ENCODE results near the gene PPCDC.

PPCDC gene

GRCh38 chr15:75044258-75044878 is 21.0 kb downstream of the PPCDC start:
- TF ChIP-seq, protein P1, sequence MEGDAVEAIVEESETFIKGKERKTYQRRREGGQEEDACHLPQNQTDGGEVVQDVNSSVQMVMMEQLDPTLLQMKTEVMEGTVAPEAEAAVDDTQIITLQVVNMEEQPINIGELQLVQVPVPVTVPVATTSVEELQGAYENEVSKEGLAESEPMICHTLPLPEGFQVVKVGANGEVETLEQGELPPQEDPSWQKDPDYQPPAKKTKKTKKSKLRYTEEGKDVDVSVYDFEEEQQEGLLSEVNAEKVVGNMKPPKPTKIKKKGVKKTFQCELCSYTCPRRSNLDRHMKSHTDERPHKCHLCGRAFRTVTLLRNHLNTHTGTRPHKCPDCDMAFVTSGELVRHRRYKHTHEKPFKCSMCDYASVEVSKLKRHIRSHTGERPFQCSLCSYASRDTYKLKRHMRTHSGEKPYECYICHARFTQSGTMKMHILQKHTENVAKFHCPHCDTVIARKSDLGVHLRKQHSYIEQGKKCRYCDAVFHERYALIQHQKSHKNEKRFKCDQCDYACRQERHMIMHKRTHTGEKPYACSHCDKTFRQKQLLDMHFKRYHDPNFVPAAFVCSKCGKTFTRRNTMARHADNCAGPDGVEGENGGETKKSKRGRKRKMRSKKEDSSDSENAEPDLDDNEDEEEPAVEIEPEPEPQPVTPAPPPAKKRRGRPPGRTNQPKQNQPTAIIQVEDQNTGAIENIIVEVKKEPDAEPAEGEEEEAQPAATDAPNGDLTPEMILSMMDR (IDR thresholded peaks at IDR 0.05; ENCODE audit: low read depth, low read length), result no peak
- in situ Hi-C loops (cut with HindIII; ENCODE audit: low sequenced_read_pairs), result no loop called here
- H3K4me3 ChIP-seq (ENCODE audit: low read depth, low read length), result no peak overlapping the region
- DNase-seq (ENCODE audit: low read depth, low spot score), result no peak

DNA sequence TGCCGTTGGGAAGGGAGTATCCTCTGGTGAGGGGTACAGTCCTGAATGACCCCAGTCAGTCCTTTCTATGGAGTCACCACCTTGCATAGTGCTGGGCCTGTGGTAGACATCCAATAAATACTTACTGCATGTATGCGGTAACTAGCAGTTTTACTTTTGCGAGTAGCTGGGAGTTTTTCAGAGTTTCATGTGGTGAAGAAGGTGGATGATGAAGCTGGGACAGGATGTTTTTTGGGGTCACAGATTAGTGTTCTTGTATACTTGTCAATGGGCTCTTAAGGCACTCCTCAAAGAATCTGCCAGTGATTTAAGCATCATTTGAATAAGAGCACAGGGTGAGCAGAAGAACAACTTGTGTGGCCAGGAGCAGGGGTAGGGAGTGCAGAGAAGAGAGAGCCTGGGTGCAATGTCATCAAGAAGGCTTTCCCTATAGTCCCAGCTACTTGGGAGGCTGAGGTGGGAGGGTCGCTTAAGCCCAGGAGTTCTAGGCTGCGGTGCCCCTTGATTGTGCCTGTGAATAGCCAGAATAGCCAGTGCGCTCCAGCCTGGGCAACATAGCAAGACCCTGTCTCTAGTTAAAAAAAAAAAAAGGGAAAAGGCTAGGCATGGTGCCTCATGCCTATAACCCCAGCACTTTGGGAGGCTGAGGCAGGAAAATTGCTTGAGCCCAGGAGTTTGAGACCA is 22.1 kb downstream of the PPCDC start:
- TF ChIP-seq, protein P1 (IDR thresholded peaks at IDR 0.05; ENCODE audit: low read depth, low read length), result no peak
- no peak for DNase-seq (ENCODE audit: low read depth, low spot score)
- in situ Hi-C loops (cut with HindIII; ENCODE audit: low sequenced_read_pairs), result no loop called here

GRCh38 chr15:75048394-75048793 is 25.0 kb downstream of the PPCDC start:
- no peak for DNase-seq (ENCODE audit: low read depth, low spot score)
- TF ChIP-seq, protein P1 (IDR thresholded peaks at IDR 0.05; ENCODE audit: low read depth, low read length), result no peak
- H3K4me3 ChIP-seq (ENCODE audit: low read depth, low read length), result no peak overlapping the region
- in situ Hi-C loops (cut with HindIII; ENCODE audit: low sequenced_read_pairs), result no loop called here

More for the DNA sequence above, 22.1 kb downstream of the PPCDC start:
- no peak overlapping the region for H3K4me3 ChIP-seq (ENCODE audit: low read depth, low read length)

- peak; percentile 37 for DNase-seq (ENCODE audit: low read depth, low spot score)
- in situ Hi-C loops (cut with HindIII; ENCODE audit: low sequenced_read_pairs), result no loop called here
- TF ChIP-seq, protein P1 (IDR thresholded peaks at IDR 0.05; ENCODE audit: low read depth, low read length), result no peak
- no peak overlapping the region for H3K4me3 ChIP-seq (ENCODE audit: low read depth, low read length)
Observed at GRCh38 chr15:75049392-75049791, 26.0 kb downstream of the PPCDC start.

- TF ChIP-seq, protein P1 (IDR thresholded peaks at IDR 0.05; ENCODE audit: low read depth, low read length), result no peak
- H3K4me3 ChIP-seq (ENCODE audit: low read depth, low read length), result no peak overlapping the region
- in situ Hi-C loops (cut with HindIII; ENCODE audit: low sequenced_read_pairs), result no loop called here
- DNase-seq (ENCODE audit: low read depth, low spot score), result no peak
Observed at GRCh38 chr15:75050283-75050682, 26.9 kb downstream of the PPCDC start.

- no peak for DNase-seq (ENCODE audit: low read depth, low spot score)
- in situ Hi-C loops (cut with HindIII; ENCODE audit: low sequenced_read_pairs), result no loop called here
- TF ChIP-seq, protein P1 (IDR thresholded peaks at IDR 0.05; ENCODE audit: low read depth, low read length), result no peak
- no peak overlapping the region for H3K4me3 ChIP-seq (ENCODE audit: low read depth, low read length)
Observed at GRCh38 chr15:75051191-75051608, 27.8 kb downstream of the PPCDC start.
